ENCODE data around the gene UQCRH. TPM values are rescaled to one million over a fixed set of nuclear protein-coding genes. Genes with fewer than 3 reads are reported as not detected.
A peak's percentile ranks its signal among the peaks of the same experiment; 100 is the strongest.

UQCRH gene
- total and polyA plus RNA-seq, 2 of the 8 experiments (the other 6 are each of a cell fraction or from before 2014, with no cell fraction given), result 626 to 1,112 TPM

DNA sequence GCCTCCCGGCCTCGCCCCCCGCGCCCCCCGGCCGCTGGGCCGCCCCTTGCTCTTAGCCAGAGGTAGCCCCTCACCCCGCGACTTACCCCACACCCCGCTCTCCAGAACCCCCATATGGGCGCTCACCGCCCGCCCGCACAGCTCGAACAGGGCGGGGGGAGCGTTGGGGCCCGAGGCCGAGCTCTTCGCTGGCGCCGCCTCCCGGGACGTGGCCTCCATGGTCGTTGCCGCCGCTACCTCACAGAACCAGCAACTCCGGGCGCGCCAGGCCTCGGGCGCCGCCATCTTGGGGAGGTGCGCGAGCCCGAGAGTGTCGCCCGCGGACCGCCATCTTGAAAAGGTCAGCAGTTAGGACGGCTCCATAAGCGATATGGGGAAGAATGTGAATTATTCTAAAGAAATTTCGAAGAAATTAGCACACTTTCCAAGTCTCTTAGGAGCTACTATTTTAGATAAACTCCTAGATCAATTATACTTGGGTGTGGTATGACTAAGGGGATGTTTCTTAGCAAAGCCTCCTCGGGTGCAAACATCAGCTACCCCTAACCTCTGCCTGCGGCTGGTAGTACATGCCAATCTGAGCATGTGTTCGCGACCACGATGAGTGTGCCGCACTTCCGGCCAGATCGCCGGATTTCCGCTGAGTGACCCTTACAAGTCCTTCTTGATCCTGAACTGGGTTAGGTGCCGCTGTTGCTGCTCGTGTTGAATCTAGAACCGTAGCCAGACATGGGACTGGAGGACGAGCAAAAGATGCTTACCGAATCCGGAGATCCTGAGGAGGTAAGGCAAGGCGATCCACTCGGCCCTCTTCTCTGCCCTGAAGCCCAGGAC, at the start of gene UQCRH, which contains the start of gene LRRC41 (continued):
- TF ChIP-seq, protein P1, sequence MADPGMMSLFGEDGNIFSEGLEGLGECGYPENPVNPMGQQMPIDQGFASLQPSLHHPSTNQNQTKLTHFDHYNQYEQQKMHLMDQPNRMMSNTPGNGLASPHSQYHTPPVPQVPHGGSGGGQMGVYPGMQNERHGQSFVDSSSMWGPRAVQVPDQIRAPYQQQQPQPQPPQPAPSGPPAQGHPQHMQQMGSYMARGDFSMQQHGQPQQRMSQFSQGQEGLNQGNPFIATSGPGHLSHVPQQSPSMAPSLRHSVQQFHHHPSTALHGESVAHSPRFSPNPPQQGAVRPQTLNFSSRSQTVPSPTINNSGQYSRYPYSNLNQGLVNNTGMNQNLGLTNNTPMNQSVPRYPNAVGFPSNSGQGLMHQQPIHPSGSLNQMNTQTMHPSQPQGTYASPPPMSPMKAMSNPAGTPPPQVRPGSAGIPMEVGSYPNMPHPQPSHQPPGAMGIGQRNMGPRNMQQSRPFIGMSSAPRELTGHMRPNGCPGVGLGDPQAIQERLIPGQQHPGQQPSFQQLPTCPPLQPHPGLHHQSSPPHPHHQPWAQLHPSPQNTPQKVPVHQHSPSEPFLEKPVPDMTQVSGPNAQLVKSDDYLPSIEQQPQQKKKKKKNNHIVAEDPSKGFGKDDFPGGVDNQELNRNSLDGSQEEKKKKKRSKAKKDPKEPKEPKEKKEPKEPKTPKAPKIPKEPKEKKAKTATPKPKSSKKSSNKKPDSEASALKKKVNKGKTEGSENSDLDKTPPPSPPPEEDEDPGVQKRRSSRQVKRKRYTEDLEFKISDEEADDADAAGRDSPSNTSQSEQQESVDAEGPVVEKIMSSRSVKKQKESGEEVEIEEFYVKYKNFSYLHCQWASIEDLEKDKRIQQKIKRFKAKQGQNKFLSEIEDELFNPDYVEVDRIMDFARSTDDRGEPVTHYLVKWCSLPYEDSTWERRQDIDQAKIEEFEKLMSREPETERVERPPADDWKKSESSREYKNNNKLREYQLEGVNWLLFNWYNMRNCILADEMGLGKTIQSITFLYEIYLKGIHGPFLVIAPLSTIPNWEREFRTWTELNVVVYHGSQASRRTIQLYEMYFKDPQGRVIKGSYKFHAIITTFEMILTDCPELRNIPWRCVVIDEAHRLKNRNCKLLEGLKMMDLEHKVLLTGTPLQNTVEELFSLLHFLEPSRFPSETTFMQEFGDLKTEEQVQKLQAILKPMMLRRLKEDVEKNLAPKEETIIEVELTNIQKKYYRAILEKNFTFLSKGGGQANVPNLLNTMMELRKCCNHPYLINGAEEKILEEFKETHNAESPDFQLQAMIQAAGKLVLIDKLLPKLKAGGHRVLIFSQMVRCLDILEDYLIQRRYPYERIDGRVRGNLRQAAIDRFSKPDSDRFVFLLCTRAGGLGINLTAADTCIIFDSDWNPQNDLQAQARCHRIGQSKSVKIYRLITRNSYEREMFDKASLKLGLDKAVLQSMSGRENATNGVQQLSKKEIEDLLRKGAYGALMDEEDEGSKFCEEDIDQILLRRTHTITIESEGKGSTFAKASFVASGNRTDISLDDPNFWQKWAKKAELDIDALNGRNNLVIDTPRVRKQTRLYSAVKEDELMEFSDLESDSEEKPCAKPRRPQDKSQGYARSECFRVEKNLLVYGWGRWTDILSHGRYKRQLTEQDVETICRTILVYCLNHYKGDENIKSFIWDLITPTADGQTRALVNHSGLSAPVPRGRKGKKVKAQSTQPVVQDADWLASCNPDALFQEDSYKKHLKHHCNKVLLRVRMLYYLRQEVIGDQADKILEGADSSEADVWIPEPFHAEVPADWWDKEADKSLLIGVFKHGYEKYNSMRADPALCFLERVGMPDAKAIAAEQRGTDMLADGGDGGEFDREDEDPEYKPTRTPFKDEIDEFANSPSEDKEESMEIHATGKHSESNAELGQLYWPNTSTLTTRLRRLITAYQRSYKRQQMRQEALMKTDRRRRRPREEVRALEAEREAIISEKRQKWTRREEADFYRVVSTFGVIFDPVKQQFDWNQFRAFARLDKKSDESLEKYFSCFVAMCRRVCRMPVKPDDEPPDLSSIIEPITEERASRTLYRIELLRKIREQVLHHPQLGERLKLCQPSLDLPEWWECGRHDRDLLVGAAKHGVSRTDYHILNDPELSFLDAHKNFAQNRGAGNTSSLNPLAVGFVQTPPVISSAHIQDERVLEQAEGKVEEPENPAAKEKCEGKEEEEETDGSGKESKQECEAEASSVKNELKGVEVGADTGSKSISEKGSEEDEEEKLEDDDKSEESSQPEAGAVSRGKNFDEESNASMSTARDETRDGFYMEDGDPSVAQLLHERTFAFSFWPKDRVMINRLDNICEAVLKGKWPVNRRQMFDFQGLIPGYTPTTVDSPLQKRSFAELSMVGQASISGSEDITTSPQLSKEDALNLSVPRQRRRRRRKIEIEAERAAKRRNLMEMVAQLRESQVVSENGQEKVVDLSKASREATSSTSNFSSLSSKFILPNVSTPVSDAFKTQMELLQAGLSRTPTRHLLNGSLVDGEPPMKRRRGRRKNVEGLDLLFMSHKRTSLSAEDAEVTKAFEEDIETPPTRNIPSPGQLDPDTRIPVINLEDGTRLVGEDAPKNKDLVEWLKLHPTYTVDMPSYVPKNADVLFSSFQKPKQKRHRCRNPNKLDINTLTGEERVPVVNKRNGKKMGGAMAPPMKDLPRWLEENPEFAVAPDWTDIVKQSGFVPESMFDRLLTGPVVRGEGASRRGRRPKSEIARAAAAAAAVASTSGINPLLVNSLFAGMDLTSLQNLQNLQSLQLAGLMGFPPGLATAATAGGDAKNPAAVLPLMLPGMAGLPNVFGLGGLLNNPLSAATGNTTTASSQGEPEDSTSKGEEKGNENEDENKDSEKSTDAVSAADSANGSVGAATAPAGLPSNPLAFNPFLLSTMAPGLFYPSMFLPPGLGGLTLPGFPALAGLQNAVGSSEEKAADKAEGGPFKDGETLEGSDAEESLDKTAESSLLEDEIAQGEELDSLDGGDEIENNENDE (IDR thresholded peaks at IDR 0.05; ENCODE audit: insufficient replicate concordance, low read length), result no peak
- TF ChIP-seq, protein P2, sequence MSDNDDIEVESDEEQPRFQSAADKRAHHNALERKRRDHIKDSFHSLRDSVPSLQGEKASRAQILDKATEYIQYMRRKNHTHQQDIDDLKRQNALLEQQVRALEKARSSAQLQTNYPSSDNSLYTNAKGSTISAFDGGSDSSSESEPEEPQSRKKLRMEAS (IDR thresholded peaks at IDR 0.05), result peak; percentile 81
- TF ChIP-seq GTF2F1 (IDR thresholded peaks at IDR 0.05; ENCODE audit: borderline replicate concordance, low read depth, low read length), result 0 out of 2 replicates have a peak, but pooled peaks have one; percentile 26
- no peak for TF ChIP-seq CBX8 (IDR thresholded peaks at IDR 0.05; ENCODE audit: borderline replicate concordance, low read depth, low read length)
- peak; percentile 97 for TF ChIP-seq TAF1 (IDR thresholded peaks at IDR 0.05; ENCODE audit: low read depth, low read length)
- peak; percentile 78 for TF ChIP-seq POLR2AphosphoS5 (IDR thresholded peaks at IDR 0.05; ENCODE audit: low read depth, low read length)
- peak; percentile 84; the same call in 1 of the 2 replicates for TF ChIP-seq SP4 (IDR thresholded peaks at IDR 0.05; ENCODE audit: low read length)
- TF ChIP-seq GABPA (IDR thresholded peaks at IDR 0.05; ENCODE audit: borderline replicate concordance, insufficient read depth, low read length), result peak; percentile 90
- peak; percentile 42 for TF ChIP-seq CREB1 (IDR thresholded peaks at IDR 0.05)
- TF ChIP-seq KDM4A (IDR thresholded peaks at IDR 0.05; ENCODE audit: low read depth, low read length, severe bottlenecking), result peak; percentile 27
